Measurements from ENCODE around the gene CFTR. TPM values are rescaled to one million over a fixed set of nuclear protein-coding genes. Genes with fewer than 3 reads are reported as not detected.

CFTR gene
- total RNA-seq, 1 experiment from 2014 or later = not detected

GRCh38 chr7:117623606-117624005 is 143.8 kb downstream of the CFTR start:
- no peak for DNase-seq (ENCODE audit: low spot score)
- in situ Hi-C loops (cut with HindIII; ENCODE audit: low sequenced_read_pairs) = no loop called here

GRCh38 chr7:117630501-117630900 is 150.7 kb downstream of the CFTR start:
- no peak for DNase-seq (ENCODE audit: low spot score)
- in situ Hi-C loops (cut with HindIII; ENCODE audit: low sequenced_read_pairs) = no loop called here

GRCh38 chr7:117630907-117631564 is 151.2 kb downstream of the CFTR start:
- in situ Hi-C loops (cut with HindIII; ENCODE audit: low sequenced_read_pairs) = no loop called here
- no peak for DNase-seq (ENCODE audit: low spot score)

GRCh38 chr7:117631652-117632051 is 151.8 kb downstream of the CFTR start:
- no peak for DNase-seq (ENCODE audit: low spot score)
- in situ Hi-C loops (cut with HindIII; ENCODE audit: low sequenced_read_pairs) = no loop called here

- in situ Hi-C loops (cut with HindIII; ENCODE audit: low sequenced_read_pairs) = no loop called here
- no peak for DNase-seq (ENCODE audit: low spot score)
Measured at GRCh38 chr7:117637937-117638336, 158.1 kb downstream of the CFTR start.

GRCh38 chr7:117639966-117640365 is 160.1 kb downstream of the CFTR start:
- in situ Hi-C loops (cut with HindIII; ENCODE audit: low sequenced_read_pairs) = no loop called here
- no peak for DNase-seq (ENCODE audit: low spot score)

GRCh38 chr7:117640465-117640864 is 160.6 kb downstream of the CFTR start:
- no peak for DNase-seq (ENCODE audit: low spot score)

GRCh38 chr7:117645481-117646165 is 165.8 kb downstream of the CFTR start:
- DNase-seq (ENCODE audit: low spot score) = no peak

More at GRCh38 chr7:117640465-117640864, 160.6 kb downstream of the CFTR start:
- in situ Hi-C loops (cut with HindIII; ENCODE audit: low sequenced_read_pairs) = no loop called here

GRCh38 chr7:117648203-117648866 is 168.5 kb downstream of the CFTR start:
- no peak for DNase-seq (ENCODE audit: low spot score)
- in situ Hi-C loops (cut with HindIII; ENCODE audit: low sequenced_read_pairs) = no loop called here

More at GRCh38 chr7:117645481-117646165, 165.8 kb downstream of the CFTR start:
- in situ Hi-C loops (cut with HindIII; ENCODE audit: low sequenced_read_pairs) = no loop called here

GRCh38 chr7:117652943-117653680 is 173.3 kb downstream of the CFTR start:
- in situ Hi-C loops (cut with HindIII; ENCODE audit: low sequenced_read_pairs) = no loop called here
- DNase-seq (ENCODE audit: low spot score) = no peak

GRCh38 chr7:117654780-117655179 is 175.0 kb downstream of the CFTR start:
- DNase-seq (ENCODE audit: low spot score) = no peak
- in situ Hi-C loops (cut with HindIII; ENCODE audit: low sequenced_read_pairs) = no loop called here

- no peak for DNase-seq (ENCODE audit: low spot score)
- in situ Hi-C loops (cut with HindIII; ENCODE audit: low sequenced_read_pairs) = no loop called here
Measured at GRCh38 chr7:117656806-117657205, 177.0 kb downstream of the CFTR start.

- in situ Hi-C loops (cut with HindIII; ENCODE audit: low sequenced_read_pairs) = no loop called here
- no peak for DNase-seq (ENCODE audit: low spot score)
Measured at GRCh38 chr7:117659531-117660011, 179.7 kb downstream of the CFTR start.

- in situ Hi-C loops (cut with HindIII; ENCODE audit: low sequenced_read_pairs) = no loop called here
- DNase-seq (ENCODE audit: low spot score) = no peak
Measured at GRCh38 chr7:117661328-117661727, 181.5 kb downstream of the CFTR start.

GRCh38 chr7:117664047-117664446 is 184.2 kb downstream of the CFTR start:
- no peak for DNase-seq (ENCODE audit: low spot score)
- in situ Hi-C loops (cut with HindIII; ENCODE audit: low sequenced_read_pairs) = no loop called here

GRCh38 chr7:117665368-117665767 is 185.5 kb downstream of the CFTR start:
- in situ Hi-C loops (cut with HindIII; ENCODE audit: low sequenced_read_pairs) = no loop called here

GRCh38 chr7:117666031-117666430 is 186.2 kb downstream of the CFTR start:
- DNase-seq (ENCODE audit: low spot score) = no peak
- in situ Hi-C loops (cut with HindIII; ENCODE audit: low sequenced_read_pairs) = no loop called here

More at GRCh38 chr7:117665368-117665767, 185.5 kb downstream of the CFTR start:
- no peak for DNase-seq (ENCODE audit: low spot score)

- in situ Hi-C loops (cut with HindIII; ENCODE audit: low sequenced_read_pairs) = no loop called here
- no peak for DNase-seq (ENCODE audit: low spot score)
Measured at GRCh38 chr7:117666689-117667088, 186.9 kb downstream of the CFTR start.

- in situ Hi-C loops (cut with HindIII; ENCODE audit: low sequenced_read_pairs) = no loop called here
- DNase-seq (ENCODE audit: low spot score) = no peak
Measured at GRCh38 chr7:117667456-117667855, 187.6 kb downstream of the CFTR start.
